Esophagus (tissue), 2 donors: Measurements from ENCODE around the gene ATXN1. TPM values are rescaled to one million over a fixed set of nuclear protein-coding genes. Genes with fewer than 3 reads are reported as not detected.
"Not testable (repeated sequence)": the region's sequence is repeated elsewhere in the genome, so short reads cannot be mapped to it uniquely, and the experiment has no call there.

ENCODE experiments used
- H3K27ac ChIP-seq, 2 donors: one replicate each; pipeline ENCODE4 v1.5.1; 2013; ENCODE audit warnings: low read depth in 2 of 2, mild to moderate bottlenecking in 2 of 2, inconsistent platforms in 1 of 2, low read length in 1 of 2, moderate library complexity in 1 of 2
- H3K27me3 ChIP-seq, 2 donors: one replicate each; pipeline ENCODE4 v1.6.1; 2013; ENCODE audit warnings: low read length in 2 of 2, control low read depth in 1 of 2, mild to moderate bottlenecking in 1 of 2; ENCODE audit not compliant: insufficient read depth in 2 of 2, control insufficient read depth in 1 of 2
- H3K36me3 ChIP-seq, 2 donors: one replicate each; pipeline ENCODE4 v1.6.1; 2013; ENCODE audit warnings: low read length in 1 of 2; ENCODE audit not compliant: control insufficient read depth in 2 of 2, insufficient read depth in 2 of 2
- H3K4me1 ChIP-seq, 2 donors: one replicate each; pipeline ENCODE4 v1.6.1; 2013; ENCODE audit warnings: low read length in 1 of 2; ENCODE audit not compliant: control insufficient read depth in 2 of 2, insufficient read depth in 2 of 2
- H3K4me3 ChIP-seq, 2 donors: one replicate each; pipeline ENCODE4 v1.5.1; 2013; ENCODE audit warnings: low read length in 2 of 2, mild to moderate bottlenecking in 2 of 2, low read depth in 1 of 2, moderate library complexity in 1 of 2
- H3K9me3 ChIP-seq, 2 donors: one replicate each; pipeline ENCODE4 v1.6.1; 2013; ENCODE audit warnings: mild to moderate bottlenecking in 2 of 2, low read depth in 1 of 2, low read length in 1 of 2, moderate library complexity in 1 of 2; ENCODE audit not compliant: control insufficient read depth in 2 of 2, insufficient read depth in 1 of 2
- WGBS, 2 donors: extraction: QIAGEN DNeasy Blood & Tissue Kit; methylation state at CpG; one replicate each; pipeline ENCODE4 v1.1.7; 2013; 5-methylcytosine and 5-hydroxymethylcytosine counted together
- polyA plus RNA-seq, 2 donors: library from polyadenylated mRNA; stranded (reverse); fragments of 200-250 nt; gene quantifications; one replicate each; pipeline ENCODE4 v1.2.3, GENCODE V29; 2013
- donor health status: healthy with polysubstance abuse.
- donor health status: Bipolar disorder and iron deficiency.

Gene ATXN1
- polyA plus RNA-seq, 2 donors: 4.3 to 8.8 TPM

DNA sequence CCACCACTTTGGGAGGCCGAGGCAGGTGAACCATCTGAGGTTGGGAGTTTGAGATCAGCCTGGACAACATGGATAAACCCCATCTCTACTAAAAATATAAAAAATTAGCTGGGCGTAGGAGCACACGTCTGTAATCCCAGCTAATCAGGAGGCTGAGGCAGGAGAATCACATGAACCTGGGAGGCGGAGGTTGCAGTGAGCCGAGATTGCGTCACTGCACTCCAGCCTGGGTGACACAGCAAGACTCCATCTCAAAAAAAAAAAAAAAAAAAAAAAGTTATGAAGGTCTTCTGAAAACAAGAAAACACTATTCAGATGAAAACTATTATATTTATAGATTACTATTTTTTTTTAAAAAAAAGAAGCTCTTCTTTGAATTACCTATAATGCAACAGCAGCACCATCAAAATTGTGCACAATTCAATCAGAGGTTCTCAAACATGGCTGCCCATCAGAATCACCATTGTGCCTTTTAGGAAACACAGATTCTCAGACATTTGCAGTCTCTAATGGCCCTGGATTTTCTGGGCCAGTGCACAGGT, 370.3 kb downstream of the ATXN1 start:
- H3K27me3 ChIP-seq, H3K4me3 ChIP-seq, H3K36me3 ChIP-seq, H3K9me3 ChIP-seq, H3K4me1 ChIP-seq, H3K27ac ChIP-seq: not testable (repeated sequence)
- WGBS, 2 donors: 92 to 96% methylated on average over 6 of the region's 6 CpGs

GRCh38 chr6:16389642-16390041, 371.6 kb downstream of the ATXN1 start:
- peaks cover 0 to 3% of the 10 kb centered on the region in 2 donors for H3K4me1 ChIP-seq
- no peak overlapping the region for H3K4me3 ChIP-seq
- H3K27ac ChIP-seq: no peak overlapping the region
- H3K9me3 ChIP-seq: no peaks in the 10 kb centered on the region
- no peaks in the 10 kb centered on the region for H3K27me3 ChIP-seq
- H3K36me3 ChIP-seq: no peaks in the 10 kb centered on the region
- 55 to 66% methylated on average over 2 of the region's 2 CpGs for WGBS, 2 donors

DNA sequence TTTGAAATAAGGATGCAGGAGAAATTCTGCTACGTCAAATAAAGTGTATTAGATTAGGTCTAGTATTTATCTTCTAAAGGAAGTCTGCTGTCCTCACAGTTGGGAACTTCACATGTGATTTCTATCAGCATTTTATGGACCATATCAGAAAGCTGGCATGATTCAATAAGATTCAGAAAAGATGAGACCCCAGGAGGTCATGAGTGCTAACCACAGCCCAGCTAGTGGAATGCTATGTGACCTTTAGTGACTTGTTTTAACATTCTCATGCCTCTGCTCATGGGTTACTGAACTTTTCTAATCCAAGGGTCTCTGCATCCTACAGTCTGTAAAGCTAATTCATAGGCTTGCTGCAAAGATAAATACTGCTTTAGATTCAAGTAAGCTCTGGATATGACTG, 372.8 kb downstream of the ATXN1 start:
- H3K27me3 ChIP-seq: no peaks in the 10 kb centered on the region
- H3K36me3 ChIP-seq: no peaks in the 10 kb centered on the region
- WGBS, 2 donors: 83 to 85% methylated on average over 1 of the region's 1 CpG
- H3K9me3 ChIP-seq: no peaks in the 10 kb centered on the region
- H3K4me3 ChIP-seq: no peak overlapping the region
- H3K4me1 ChIP-seq: peaks cover 0 to 3% of the 10 kb centered on the region in 2 donors
- H3K27ac ChIP-seq: no peak overlapping the region

- Histone ChIP-seq H3K9me3 (no peaks in the 10 kb centered on the region), H3K4me1 (no peaks in the 10 kb centered on the region), H3K27ac (no peak overlapping the region), H3K27me3 (no peaks in the 10 kb centered on the region), H3K36me3 (no peaks in the 10 kb centered on the region), H3K4me3 (no peak overlapping the region)
- WGBS, 2 donors: 95% methylated on average over 5 of the region's 5 CpGs
Observed at GRCh38 chr6:16386057-16386456, 375.2 kb downstream of the ATXN1 start.

DNA sequence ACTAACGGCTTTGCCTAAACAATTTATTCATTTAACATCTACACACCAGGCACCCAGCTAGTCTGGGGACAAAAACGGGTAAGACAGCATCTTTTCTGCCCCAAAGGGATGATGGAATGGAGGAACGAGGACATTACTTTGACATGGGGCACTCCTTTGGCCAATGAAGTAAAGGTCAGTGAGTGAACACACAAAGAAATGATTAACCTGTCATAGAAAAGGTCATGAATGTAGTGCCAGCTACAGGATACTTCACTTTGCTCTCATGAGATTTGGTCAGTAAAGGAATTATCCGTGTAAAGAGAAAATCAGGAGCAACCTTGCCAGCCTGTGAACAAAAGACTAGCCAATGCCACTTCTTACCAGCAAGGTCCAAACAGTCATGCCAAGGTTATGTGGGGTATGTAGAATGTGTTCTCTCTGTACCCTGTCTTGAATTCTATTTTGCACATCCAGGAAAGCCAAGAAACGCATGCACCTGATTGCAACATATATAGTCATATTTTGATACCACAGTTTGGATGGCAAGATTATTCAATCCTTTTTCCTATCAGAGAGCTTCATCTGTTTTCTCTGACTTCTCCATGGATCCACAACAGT, 377.6 kb downstream of the ATXN1 start:
- Histone ChIP-seq H3K36me3 (no peaks in the 10 kb centered on the region), H3K4me1 (no peaks in the 10 kb centered on the region), H3K27ac (no peak overlapping the region), H3K9me3 (no peaks in the 10 kb centered on the region), H3K4me3 (no peak overlapping the region), H3K27me3 (no peaks in the 10 kb centered on the region)
- 91 to 92% methylated on average over 5 of the region's 5 CpGs for WGBS, 2 donors

DNA sequence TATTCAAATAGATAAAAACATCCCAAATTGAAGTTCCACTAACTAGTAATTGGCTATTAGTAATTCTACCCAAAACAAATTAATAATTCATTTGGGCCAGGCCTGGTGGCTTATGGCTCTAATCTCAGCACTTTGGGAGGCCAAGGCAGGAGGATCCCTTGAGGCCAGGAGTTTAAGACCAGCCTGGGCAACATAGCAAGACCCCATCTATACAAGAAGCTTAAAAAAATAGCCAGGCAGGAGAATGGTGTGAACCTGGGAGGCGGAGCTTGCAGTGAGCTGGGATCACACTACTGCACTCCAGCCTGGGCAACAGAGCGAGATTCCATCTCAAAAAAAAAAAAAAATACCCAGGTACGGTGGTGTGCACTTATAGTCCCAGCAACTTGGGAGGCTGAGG, 379.3 kb downstream of the ATXN1 start:
- WGBS, 2 donors: 98% methylated on average over 3 of the region's 3 CpGs
- not testable (repeated sequence) for H3K9me3 ChIP-seq, H3K27me3 ChIP-seq, H3K4me1 ChIP-seq, H3K27ac ChIP-seq, H3K4me3 ChIP-seq, H3K36me3 ChIP-seq

- Histone ChIP-seq H3K27ac (no peak overlapping the region), H3K9me3 (no peaks in the 10 kb centered on the region), H3K36me3 (no peaks in the 10 kb centered on the region), H3K4me3 (no peak overlapping the region), H3K27me3 (no peaks in the 10 kb centered on the region), H3K4me1 (peaks cover 0 to 2% of the 10 kb centered on the region in 2 donors)
- WGBS, 2 donors: 69 to 78% methylated on average over 5 of the region's 5 CpGs
Observed at GRCh38 chr6:16380220-16380809, 380.9 kb downstream of the ATXN1 start.

GRCh38 chr6:16378360-16378759, 382.9 kb downstream of the ATXN1 start:
- H3K36me3 ChIP-seq, H3K27me3 ChIP-seq, H3K9me3 ChIP-seq, H3K4me1 ChIP-seq, H3K4me3 ChIP-seq, H3K27ac ChIP-seq: not testable (repeated sequence)
- WGBS, 2 donors: 97% methylated on average over 4 of the region's 4 CpGs

- no peak overlapping the region for H3K27ac ChIP-seq
- H3K4me3 ChIP-seq: no peak overlapping the region
- H3K9me3 ChIP-seq: no peaks in the 10 kb centered on the region
- H3K27me3 ChIP-seq: no peaks in the 10 kb centered on the region
- 97 to 99% methylated on average over 9 of the region's 9 CpGs for WGBS, 2 donors
- H3K36me3 ChIP-seq: no peaks in the 10 kb centered on the region
- peaks cover 0 to 2% of the 10 kb centered on the region in 2 donors for H3K4me1 ChIP-seq
Observed at GRCh38 chr6:16377470-16377869, 383.8 kb downstream of the ATXN1 start.

- Histone ChIP-seq H3K9me3 (no peaks in the 10 kb centered on the region), H3K36me3 (no peaks in the 10 kb centered on the region), H3K27ac (no peak overlapping the region), H3K4me1 (peaks cover 0 to 2% of the 10 kb centered on the region in 2 donors), H3K27me3 (no peaks in the 10 kb centered on the region), H3K4me3 (no peak overlapping the region)
- 47 to 63% methylated on average over 3 of the region's 3 CpGs for whole genome bisulfite sequencing, 2 donors
Observed at GRCh38 chr6:16375843-16376242, 385.4 kb downstream of the ATXN1 start.
